Fibroblast of mammary gland (primary cell): ENCODE results near the gene SNX1.
A peak's percentile ranks its signal among the peaks of the same experiment; 100 is the strongest.

Source experiments
- DNase-seq: peaks from one replicate; pipeline ENCODE4 v3.0.0-alpha.2; 2010; ENCODE audit warnings: low read depth
- H3K4me3 ChIP-seq: 2 replicates; pipeline ENCODE4 v1.5.1; 2011; ENCODE audit warnings: low read depth, mild to moderate bottlenecking, low read length, moderate library complexity; ENCODE audit not compliant: control insufficient read depth
- TF ChIP-seq, protein P1 (sequence below): conservative IDR thresholded peaks from 2 replicates; pipeline ENCODE4 v1.5.1; 2011; ENCODE audit warnings: low read depth, low read length, inconsistent platforms; ENCODE audit not compliant: control insufficient read depth, insufficient read depth

Gene SNX1

GRCh38 chr15:64095431-64095794 lies 369 bp upstream of the SNX1 start:
- TF ChIP-seq, protein P1, sequence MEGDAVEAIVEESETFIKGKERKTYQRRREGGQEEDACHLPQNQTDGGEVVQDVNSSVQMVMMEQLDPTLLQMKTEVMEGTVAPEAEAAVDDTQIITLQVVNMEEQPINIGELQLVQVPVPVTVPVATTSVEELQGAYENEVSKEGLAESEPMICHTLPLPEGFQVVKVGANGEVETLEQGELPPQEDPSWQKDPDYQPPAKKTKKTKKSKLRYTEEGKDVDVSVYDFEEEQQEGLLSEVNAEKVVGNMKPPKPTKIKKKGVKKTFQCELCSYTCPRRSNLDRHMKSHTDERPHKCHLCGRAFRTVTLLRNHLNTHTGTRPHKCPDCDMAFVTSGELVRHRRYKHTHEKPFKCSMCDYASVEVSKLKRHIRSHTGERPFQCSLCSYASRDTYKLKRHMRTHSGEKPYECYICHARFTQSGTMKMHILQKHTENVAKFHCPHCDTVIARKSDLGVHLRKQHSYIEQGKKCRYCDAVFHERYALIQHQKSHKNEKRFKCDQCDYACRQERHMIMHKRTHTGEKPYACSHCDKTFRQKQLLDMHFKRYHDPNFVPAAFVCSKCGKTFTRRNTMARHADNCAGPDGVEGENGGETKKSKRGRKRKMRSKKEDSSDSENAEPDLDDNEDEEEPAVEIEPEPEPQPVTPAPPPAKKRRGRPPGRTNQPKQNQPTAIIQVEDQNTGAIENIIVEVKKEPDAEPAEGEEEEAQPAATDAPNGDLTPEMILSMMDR, result no peak
- DNase-seq, result no peak
- H3K4me3 ChIP-seq, result peak overlapping the region; percentile 94

DNA sequence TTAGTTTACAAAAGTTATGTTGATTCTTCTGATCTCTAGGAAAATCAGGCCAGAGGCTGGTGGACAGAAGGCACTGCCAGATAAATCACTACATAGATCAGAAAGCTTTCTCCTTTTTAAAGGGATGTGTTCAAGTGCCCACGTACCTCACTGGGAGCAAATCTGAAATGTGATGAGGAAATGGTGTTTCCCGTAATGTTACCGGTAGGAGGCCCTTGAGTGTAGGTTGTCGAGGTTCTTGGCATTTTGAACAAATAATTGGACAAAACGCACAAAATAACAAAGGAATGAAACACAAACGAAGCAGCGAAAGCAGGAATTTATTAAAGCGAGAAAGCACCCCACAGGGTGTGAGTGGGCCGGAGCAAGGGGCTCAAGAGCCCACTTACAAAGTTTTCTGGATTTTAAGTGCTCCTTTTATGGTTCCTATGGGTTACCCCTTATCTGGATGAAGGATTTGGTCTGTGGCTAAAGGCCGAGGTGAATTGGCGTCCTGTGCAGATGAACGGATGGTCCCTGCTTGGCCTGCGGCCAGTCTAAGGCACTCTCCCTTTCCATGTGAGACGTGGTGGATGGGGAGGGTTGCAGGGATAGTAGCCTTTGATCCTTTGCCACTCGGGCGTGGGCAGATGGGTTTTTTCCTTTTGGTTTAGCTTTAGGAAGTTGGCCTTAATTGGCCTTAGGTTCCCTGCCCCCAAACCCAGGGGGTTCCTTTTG lies 1.0 kb downstream of the SNX1 start:
- peak; percentile 43 for DNase-seq
- TF ChIP-seq, protein P1, result peak; percentile 28
- peak overlapping the region; percentile 94 for H3K4me3 ChIP-seq

DNA sequence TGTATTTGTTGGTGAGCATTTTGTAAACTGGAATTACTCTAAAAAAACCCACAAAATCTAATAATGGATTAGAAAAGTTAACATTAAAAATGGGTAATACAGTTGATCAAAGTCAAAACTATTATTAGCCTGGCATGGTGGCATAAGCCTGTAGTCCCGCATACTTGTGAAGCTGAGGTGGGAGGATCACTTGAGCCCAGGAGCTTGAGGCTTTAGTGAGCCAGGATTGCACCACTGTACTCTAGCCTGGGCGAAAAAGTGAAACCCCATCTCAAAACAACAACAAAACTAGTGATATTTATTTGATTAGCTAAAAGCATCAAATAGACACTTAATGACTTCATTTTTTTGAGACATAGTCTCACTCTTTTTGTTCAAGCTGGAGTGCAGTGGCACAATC lies 3.6 kb downstream of the SNX1 start:
- DNase-seq, result no peak
- TF ChIP-seq, protein P1, result no peak
- no peak overlapping the region for H3K4me3 ChIP-seq

DNA sequence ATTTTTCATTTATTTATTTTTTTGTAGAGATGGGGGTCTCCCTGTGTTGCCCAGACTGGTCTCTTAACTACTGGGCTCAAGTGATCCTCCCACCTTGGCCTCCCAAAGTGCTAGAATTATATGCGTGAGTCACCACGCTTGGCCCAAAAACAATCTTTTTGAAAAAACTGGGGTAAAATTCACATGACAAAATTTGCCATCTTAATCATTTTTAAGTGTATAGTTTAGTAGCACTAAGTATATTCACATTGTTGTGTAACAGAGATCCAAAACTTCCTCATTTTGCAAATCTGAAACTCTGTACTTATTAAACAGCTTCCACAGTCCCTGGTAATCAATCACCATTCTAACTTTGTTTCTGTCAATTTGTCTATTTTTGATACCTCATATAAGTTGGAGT lies 5.2 kb downstream of the SNX1 start:
- TF ChIP-seq, protein P1, result no peak
- no peak for DNase-seq
- H3K4me3 ChIP-seq, result no peak overlapping the region

- no peak overlapping the region for H3K4me3 ChIP-seq
- TF ChIP-seq, protein P1, result no peak
- no peak for DNase-seq
These were observed 6.7 kb downstream of the SNX1 start for GRCh38 chr15:64102497-64102896.

DNA sequence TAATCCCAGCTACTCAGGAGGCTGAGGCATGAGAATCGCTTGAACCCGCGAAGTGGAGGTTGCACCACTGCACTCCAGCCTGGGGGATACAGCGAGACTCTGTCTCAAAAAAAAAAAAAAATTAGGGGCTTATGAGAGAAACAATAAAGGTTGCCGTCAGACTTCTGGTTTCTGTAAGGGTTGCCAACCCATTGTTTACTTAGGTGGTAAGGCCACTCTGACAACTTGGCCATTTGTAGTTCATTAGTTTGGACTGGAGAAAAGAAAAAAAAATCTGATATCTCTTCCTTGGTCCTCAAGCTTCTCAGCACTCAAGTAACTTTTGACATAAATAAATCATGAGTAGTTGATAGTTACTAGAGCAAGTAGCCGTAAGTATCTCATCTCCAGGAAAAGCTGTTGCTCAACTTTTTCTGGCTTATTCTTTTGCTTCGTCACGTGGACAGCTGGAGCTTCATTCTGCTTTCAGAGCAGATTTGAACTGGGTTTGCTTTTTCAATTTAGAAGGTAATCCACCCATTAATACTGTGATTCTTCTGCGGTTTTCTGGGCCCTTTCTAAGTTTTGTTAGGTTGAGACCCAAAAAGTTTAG lies 9.4 kb downstream of the SNX1 start:
- H3K4me3 ChIP-seq, result no peak overlapping the region
- TF ChIP-seq, protein P1, result no peak
- DNase-seq, result peak; percentile 85
